K562 (cell line): ENCODE measurements around the gene CDH16. TPM values are rescaled to one million over a fixed set of nuclear protein-coding genes. Genes with fewer than 3 reads are reported as not detected.

ENCODE experiments used
- FOXO4 ChIP-seq: fragments of 450-650 bp; formaldehyde crosslinking; IDR thresholded peaks from 2 replicates; pipeline ENCODE4 v1.4.0; 2020; ENCODE audit warnings: mild to moderate bottlenecking, moderate library complexity
- GTF3C2 ChIP-seq: IDR thresholded peaks from 3 replicates; pipeline ENCODE4 v1.6.1; 2011; ENCODE audit warnings: borderline replicate concordance, mild to moderate bottlenecking, moderate library complexity; ENCODE audit not compliant: insufficient read length; ENCODE audit errors: extremely low read depth
- HES1 ChIP-seq: fragments of 450-650 bp; IDR thresholded peaks from 2 replicates; pipeline ENCODE4 v1.6.1; 2016; ENCODE audit warnings: low read depth, mild to moderate bottlenecking, moderate library complexity
- MED1 ChIP-seq: sonication (generic); formaldehyde crosslinking; IDR thresholded peaks from 2 replicates; pipeline ENCODE4 v1.8.1; 2023; ENCODE audit warnings: missing genetic modification reagents, borderline replicate concordance
- MTA2 ChIP-seq: fragments of 450-650 bp; IDR thresholded peaks from 2 replicates; pipeline ENCODE4 v1.6.1; 2016; ENCODE audit warnings: low read depth
- MYBL2 ChIP-seq, 2 experiments: fragments of 450-650 bp in 1 of 2; sonication (generic) in 1 of 2; formaldehyde crosslinking in 1 of 2; IDR thresholded peaks; 2 replicates each; pipeline versions ENCODE4 v1.6.1 to v1.8.1; 2017 to 2022; ENCODE audit warnings: borderline replicate concordance in 1 of 2, inconsistent platforms in 1 of 2, low read depth in 1 of 2, mild to moderate bottlenecking in 1 of 2, missing genetic modification reagents in 1 of 2, moderate library complexity in 1 of 2
- PTTG1 ChIP-seq: fragments of 450-650 bp; IDR thresholded peaks from 2 replicates; pipeline ENCODE4 v1.6.1; 2016; ENCODE audit warnings: low read depth, mild to moderate bottlenecking, missing genetic modification characterization, missing compliant biosample characterization
- ZNF124 ChIP-seq: sonication (generic); formaldehyde crosslinking; IDR thresholded peaks from 2 replicates; pipeline ENCODE4 v1.8.1; 2022; ENCODE audit warnings: missing genetic modification reagents
- ZNF583 ChIP-seq: fragments of 250-450 bp; sonication (Bioruptor Pico); IDR thresholded peaks from 2 replicates; pipeline ENCODE4 v1.4.0; 2020
- ZNF609 ChIP-seq: sonication (generic); formaldehyde crosslinking; IDR thresholded peaks from 2 replicates; pipeline ENCODE4 v1.8.1; 2023; ENCODE audit warnings: missing genetic modification reagents, mild to moderate bottlenecking, borderline replicate concordance
- ZNF699 ChIP-seq: fragments of 250-450 bp; sonication (Bioruptor Pico); IDR thresholded peaks from 2 replicates; pipeline ENCODE4 v1.8.0; 2021; ENCODE audit warnings: mild to moderate bottlenecking, moderate library complexity; ENCODE audit not compliant: insufficient replicate concordance
- ZNF780A ChIP-seq: fragments of 250-450 bp; sonication (Bioruptor Pico); IDR thresholded peaks from 2 replicates; pipeline ENCODE4 v1.5.0; 2021; ENCODE audit warnings: mild to moderate bottlenecking
- polyA plus RNA-seq, 8 experiments: library from polyadenylated mRNA; depleted of rRNA in 4 of 8; stranded (reverse) in 5 of 8; unstranded in 3 of 8; fragments of >200 nt; fragmentation: Nextera tagmentation in 2 of 8; fragmentation: Illumina TruSeq in 1 of 8; extraction: Ambion mirVana in 2 of 8; extraction: Trizol in 1 of 8; gene quantifications; 2 replicates each; pipeline versions ENCODE4 v1.2.1 to v1.2.3, GENCODE V29; 2011 to 2014; ENCODE audit warnings: inconsistent platforms in 1 of 8, missing spikeins in 1 of 8
- total RNA-seq, 7 experiments: library from RNA; depleted of rRNA in 6 of 7; stranded (reverse); fragments of >200 nt in 6 of 7; fragmentation: Illumina TruSeq in 2 of 7; extraction: Trizol in 2 of 7; gene quantifications; 2 replicates each; pipeline versions ENCODE4 v1.2.1 to v1.2.3, GENCODE V29; 2011 to 2021; ENCODE audit warnings: low replicate concordance in 1 of 7
- TF ChIP-seq, protein P1 (sequence below): fragments of 450-650 bp; IDR thresholded peaks from 2 replicates; pipeline ENCODE4 v1.7.1; 2018; ENCODE audit warnings: mild to moderate bottlenecking, low read depth; ENCODE audit not compliant: partially characterized antibody

Gene CDH16
- total and polyA plus RNA-seq, 9 of the 15 experiments (the other 6 are each of a cell fraction or from before 2014, with no cell fraction given), result not detected

DNA sequence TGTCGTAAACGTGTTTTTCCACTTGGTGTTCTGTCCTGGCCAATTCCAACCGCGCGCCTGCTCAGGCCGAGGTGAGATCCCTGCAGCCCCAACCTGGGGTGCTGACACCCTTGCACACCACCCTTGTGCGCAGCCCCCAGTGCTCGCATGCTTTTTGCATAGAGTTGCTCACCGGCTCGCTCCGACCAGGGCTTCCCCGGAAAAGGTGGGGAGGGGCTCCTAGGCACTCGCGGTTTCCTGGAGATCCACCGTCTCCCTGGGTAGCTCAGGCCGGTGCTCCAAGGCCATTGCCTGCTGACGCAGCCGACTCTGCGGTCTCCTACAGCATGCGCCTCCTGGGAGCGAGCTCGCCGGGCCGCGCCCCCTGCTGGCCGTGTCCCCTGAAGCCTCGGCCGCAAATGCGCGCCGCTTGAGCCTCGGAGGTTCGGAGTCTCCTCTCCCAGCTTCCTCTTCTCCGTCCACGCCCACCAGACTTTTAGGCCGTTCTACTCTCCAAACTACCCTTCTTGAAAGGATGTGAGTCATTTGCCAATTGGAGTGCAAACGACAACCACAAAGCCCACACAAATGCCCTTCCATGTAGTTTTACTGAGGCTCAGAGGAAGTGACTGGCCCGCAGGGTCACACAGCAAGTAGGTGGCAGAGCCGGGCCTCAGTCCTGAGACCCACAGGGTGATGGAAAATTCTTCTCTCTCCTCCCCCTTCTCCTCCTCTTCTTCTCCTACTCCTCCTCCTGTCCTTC, 45.6 kb downstream of the CDH16 start (continued):
- no peak for TF ChIP-seq FOXO4 (CRISPR knock-in tag)
- no peak for TF ChIP-seq MYBL2 (IDR thresholded peaks at IDR 0.05; ENCODE audit: low read depth)
- no peak for TF ChIP-seq MYBL2 (CRISPR knock-in tag; IDR thresholded peaks at IDR 0.05; ENCODE audit: borderline replicate concordance)
- no peak for TF ChIP-seq PTTG1 (tag)
- no peak for TF ChIP-seq GTF3C2
- no peak for TF ChIP-seq ZNF124 (CRISPR knock-in tag)
- no peak for TF ChIP-seq ZNF699 (CRISPR knock-in tag)
- peak; percentile 24; the same call in 1 of the 2 replicates for TF ChIP-seq MTA2
- TF ChIP-seq, protein P1, sequence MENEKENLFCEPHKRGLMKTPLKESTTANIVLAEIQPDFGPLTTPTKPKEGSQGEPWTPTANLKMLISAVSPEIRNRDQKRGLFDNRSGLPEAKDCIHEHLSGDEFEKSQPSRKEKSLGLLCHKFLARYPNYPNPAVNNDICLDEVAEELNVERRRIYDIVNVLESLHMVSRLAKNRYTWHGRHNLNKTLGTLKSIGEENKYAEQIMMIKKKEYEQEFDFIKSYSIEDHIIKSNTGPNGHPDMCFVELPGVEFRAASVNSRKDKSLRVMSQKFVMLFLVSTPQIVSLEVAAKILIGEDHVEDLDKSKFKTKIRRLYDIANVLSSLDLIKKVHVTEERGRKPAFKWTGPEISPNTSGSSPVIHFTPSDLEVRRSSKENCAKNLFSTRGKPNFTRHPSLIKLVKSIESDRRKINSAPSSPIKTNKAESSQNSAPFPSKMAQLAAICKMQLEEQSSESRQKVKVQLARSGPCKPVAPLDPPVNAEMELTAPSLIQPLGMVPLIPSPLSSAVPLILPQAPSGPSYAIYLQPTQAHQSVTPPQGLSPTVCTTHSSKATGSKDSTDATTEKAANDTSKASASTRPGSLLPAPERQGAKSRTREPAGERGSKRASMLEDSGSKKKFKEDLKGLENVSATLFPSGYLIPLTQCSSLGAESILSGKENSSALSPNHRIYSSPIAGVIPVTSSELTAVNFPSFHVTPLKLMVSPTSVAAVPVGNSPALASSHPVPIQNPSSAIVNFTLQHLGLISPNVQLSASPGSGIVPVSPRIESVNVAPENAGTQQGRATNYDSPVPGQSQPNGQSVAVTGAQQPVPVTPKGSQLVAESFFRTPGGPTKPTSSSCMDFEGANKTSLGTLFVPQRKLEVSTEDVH, result no peak
- TF ChIP-seq ZNF583 (CRISPR knock-in tag), result no peak
- no peak for TF ChIP-seq ZNF609 (CRISPR knock-in tag)
- TF ChIP-seq HES1, result no peak
- TF ChIP-seq MED1 (CRISPR knock-in tag), result no peak
- TF ChIP-seq ZNF780A (CRISPR knock-in tag), result no peak
